ENCODE measurements around the gene SNTG2.

DNA sequence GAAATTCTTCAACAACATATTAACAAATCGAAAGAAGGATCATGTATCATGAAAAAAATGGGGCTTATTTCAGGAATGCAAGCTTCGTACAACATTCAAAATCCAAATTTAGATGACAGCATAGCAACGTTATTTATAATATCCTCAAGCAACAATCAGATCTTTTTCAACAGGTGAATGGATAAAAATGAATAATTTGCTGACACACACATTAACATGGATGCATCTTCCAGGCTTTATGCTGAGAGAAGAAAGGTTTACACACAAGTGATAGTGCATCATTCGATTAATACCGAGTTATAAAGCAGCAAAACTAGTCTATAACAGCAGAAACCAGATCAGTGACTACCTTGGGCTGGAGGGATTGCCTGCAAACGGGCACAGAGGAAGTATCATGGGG, 253.1 kb downstream of the SNTG2 start:
- TF ChIP-seq POLR2A (IDR thresholded peaks at IDR 0.05) (no peak), CTCF (IDR thresholded peaks at IDR 0.05) (no peak), POLR2AphosphoS5 (IDR thresholded peaks at IDR 0.05) (no peak)
